ENCODE data around the gene CNNM2.

- TF ChIP-seq CTCF (conservative IDR thresholded peaks at IDR 0.05) (no peak), ZFX (IDR thresholded peaks at IDR 0.05) (no peak)
Measured at GRCh38 chr10:103089493-103089892, 171.4 kb downstream of the CNNM2 start.
